Stimulated activated CD8-positive, alpha-beta memory T cell treated with anti-CD3 and anti-CD28 coated beads, Interleukin-15, amount 100 ng/mL, for 4 hours (primary cell): ENCODE data around the gene RASL10A.
"Not testable (repeated sequence)": the region's sequence is repeated elsewhere in the genome, so short reads cannot be mapped to it uniquely, and the experiment has no call there.

Source experiments
- DNase-seq, 2 donors: peaks; one replicate each; pipeline ENCODE4 v3.0.0-alpha.2; 2020; ENCODE audit warnings: low read depth in 2 of 2

The RASL10A gene

GRCh38 chr22:29315286-29316140, at the start of gene RASL10A:
Gene RASL10A, minus strand, starts transcription at chr22:29315697. Its CDS starts 451 bp downstream, at chr22:29315246.
- DNase-seq, result no peak

GRCh38 chr22:29359469-29359868, 44.0 kb upstream of the RASL10A start:
- DNase-seq, result no peak

- not testable (repeated sequence) for DNase-seq
These were observed 41.8 kb upstream of the RASL10A start for GRCh38 chr22:29357193-29357890.

GRCh38 chr22:29353860-29354259, 38.4 kb upstream of the RASL10A start:
- no peak for DNase-seq

GRCh38 chr22:29353286-29353685, 37.8 kb upstream of the RASL10A start:
- no peak for DNase-seq

- DNase-seq, result no peak
These were observed 37.3 kb upstream of the RASL10A start for GRCh38 chr22:29352778-29353177.

- DNase-seq, result no peak
These were observed 36.4 kb upstream of the RASL10A start for GRCh38 chr22:29351891-29352290.

- no peak for DNase-seq
These were observed 35.5 kb upstream of the RASL10A start for GRCh38 chr22:29351042-29351441.

- no peak for DNase-seq
These were observed 33.5 kb upstream of the RASL10A start for GRCh38 chr22:29348956-29349355.

GRCh38 chr22:29348041-29348440, 32.5 kb upstream of the RASL10A start:
- no peak for DNase-seq

GRCh38 chr22:29346659-29347058, 31.2 kb upstream of the RASL10A start:
- no peak for DNase-seq

GRCh38 chr22:29345932-29346331, 30.4 kb upstream of the RASL10A start:
- no peak for DNase-seq

- DNase-seq, result not testable (repeated sequence)
These were observed 29.4 kb upstream of the RASL10A start for GRCh38 chr22:29344889-29345288.

- DNase-seq, result no peak
These were observed 28.6 kb upstream of the RASL10A start for GRCh38 chr22:29344137-29344536.

- DNase-seq, result no peak
These were observed 27.9 kb upstream of the RASL10A start for GRCh38 chr22:29343313-29343805.

- DNase-seq, result no peak
These were observed 27.2 kb upstream of the RASL10A start for GRCh38 chr22:29342577-29343312.

GRCh38 chr22:29342177-29342576, 26.7 kb upstream of the RASL10A start:
- no peak for DNase-seq

- no peak for DNase-seq
These were observed 26.3 kb upstream of the RASL10A start for GRCh38 chr22:29341849-29342127.

- DNase-seq, result no peak
These were observed 25.8 kb upstream of the RASL10A start for GRCh38 chr22:29341056-29341848.

- DNase-seq, result no peak
These were observed 25.1 kb upstream of the RASL10A start for GRCh38 chr22:29340566-29340965.

GRCh38 chr22:29339381-29340235, 24.1 kb upstream of the RASL10A start:
- no peak for DNase-seq
